D721Med (cell line): ENCODE data around the gene MARK2.

Experiments used
- DNase-seq: peaks from one replicate; pipeline ENCODE4 v3.0.0; 2011; ENCODE audit warnings: low spot score; ENCODE audit not compliant: insufficient read length
- FAIRE-seq: peaks from 2 replicates; lab custom pipeline; 2011; peaks lifted over from hg19 to GRCh38; lab: Jason Lieb, UNC
- CTCF ChIP-seq: IDR thresholded peaks from 2 replicates; pipeline ENCODE4 v1.5.1; 2012; ENCODE audit warnings: mild to moderate bottlenecking, control low read depth; ENCODE audit not compliant: insufficient read depth; ENCODE audit errors: missing control alignments

Gene MARK2

GRCh38 chr11:63838678-63839507 lies at the start of gene MARK2:
Gene MARK2, plus strand, starts transcription at chr11:63839110. Its CDS starts 397 bp downstream, at chr11:63839507.
- peak; percentile 74 for DNase-seq
- no peak for TF ChIP-seq CTCF
- no peak for FAIRE-seq

GRCh38 chr11:63791495-63792167 lies 47.3 kb upstream of the MARK2 start:
- FAIRE-seq = no peak
- DNase-seq = no peak
- TF ChIP-seq CTCF = no peak

GRCh38 chr11:63793161-63793560 lies 45.7 kb upstream of the MARK2 start:
- DNase-seq (no peak), FAIRE-seq (no peak)
- no peak for TF ChIP-seq CTCF

- TF ChIP-seq CTCF = no peak
- DNase-seq (no peak), FAIRE-seq (no peak)
Measured at GRCh38 chr11:63795066-63795465, 43.8 kb upstream of the MARK2 start.

- no peak for TF ChIP-seq CTCF
- FAIRE-seq (no peak), DNase-seq (no peak)
Measured at GRCh38 chr11:63800921-63801320, 38.0 kb upstream of the MARK2 start.

- FAIRE-seq = no peak
- no peak for DNase-seq
- TF ChIP-seq CTCF = no peak
Measured at GRCh38 chr11:63802637-63803414, 36.1 kb upstream of the MARK2 start.
